GM13977 (cell line): ENCODE data around the gene RFWD3.

ENCODE experiments used
- DNase-seq: peaks from one replicate; pipeline ENCODE4 v3.0.0; 2012; ENCODE audit warnings: low spot score
- in situ Hi-C: fragments of 300-500 bp; cut with MboI; formaldehyde crosslinking; loops from one replicate; pipeline ENCODE4 v1.12.0; 2022; ENCODE audit warnings: low sequenced_read_pairs, low pct_unique_long_range_greater_than_20kb, mixed read lengths, inconsistent platforms; ENCODE audit not compliant: unreplicated experiment
- TF ChIP-seq, protein P1 (sequence below): IDR thresholded peaks from 2 replicates; pipeline ENCODE4 v1.5.1; 2012; ENCODE audit warnings: mild to moderate bottlenecking, control low read depth; ENCODE audit not compliant: insufficient read depth; ENCODE audit errors: extremely low read depth, missing control alignments

Gene RFWD3

DNA sequence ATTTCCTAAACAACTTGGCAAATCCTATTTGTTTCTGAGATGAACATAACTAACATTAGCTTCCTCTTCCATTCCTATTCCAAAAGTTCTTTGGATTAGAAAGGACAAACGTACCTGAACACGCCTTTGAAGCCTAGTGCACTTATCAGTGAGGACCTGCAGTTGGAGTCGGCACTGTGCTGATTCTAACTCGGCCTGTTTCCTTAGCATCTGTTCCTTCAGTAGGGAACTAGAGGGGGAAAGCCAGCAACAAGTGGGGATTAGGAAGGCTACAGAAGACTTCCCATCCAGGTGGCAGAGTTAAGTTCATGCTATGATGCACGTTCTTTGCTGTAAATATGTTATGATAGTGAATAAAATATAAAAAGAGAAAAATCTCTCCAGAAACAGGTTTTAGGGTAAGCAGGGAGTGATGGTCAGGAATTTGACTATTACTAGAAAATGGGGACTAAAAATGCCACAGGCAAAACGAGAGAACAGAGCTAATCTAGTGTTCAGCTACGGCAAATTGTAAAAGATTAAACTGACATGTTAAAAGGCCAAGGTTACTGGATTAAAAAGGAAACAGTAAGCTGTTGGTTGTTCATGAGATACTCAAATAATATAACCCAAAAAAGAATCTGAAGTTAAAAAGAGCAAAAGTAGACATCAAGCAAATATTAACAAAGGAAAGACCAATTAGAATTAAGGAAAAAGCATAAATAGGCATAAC lies 28.8 kb downstream of the RFWD3 start:
- TF ChIP-seq, protein P1, sequence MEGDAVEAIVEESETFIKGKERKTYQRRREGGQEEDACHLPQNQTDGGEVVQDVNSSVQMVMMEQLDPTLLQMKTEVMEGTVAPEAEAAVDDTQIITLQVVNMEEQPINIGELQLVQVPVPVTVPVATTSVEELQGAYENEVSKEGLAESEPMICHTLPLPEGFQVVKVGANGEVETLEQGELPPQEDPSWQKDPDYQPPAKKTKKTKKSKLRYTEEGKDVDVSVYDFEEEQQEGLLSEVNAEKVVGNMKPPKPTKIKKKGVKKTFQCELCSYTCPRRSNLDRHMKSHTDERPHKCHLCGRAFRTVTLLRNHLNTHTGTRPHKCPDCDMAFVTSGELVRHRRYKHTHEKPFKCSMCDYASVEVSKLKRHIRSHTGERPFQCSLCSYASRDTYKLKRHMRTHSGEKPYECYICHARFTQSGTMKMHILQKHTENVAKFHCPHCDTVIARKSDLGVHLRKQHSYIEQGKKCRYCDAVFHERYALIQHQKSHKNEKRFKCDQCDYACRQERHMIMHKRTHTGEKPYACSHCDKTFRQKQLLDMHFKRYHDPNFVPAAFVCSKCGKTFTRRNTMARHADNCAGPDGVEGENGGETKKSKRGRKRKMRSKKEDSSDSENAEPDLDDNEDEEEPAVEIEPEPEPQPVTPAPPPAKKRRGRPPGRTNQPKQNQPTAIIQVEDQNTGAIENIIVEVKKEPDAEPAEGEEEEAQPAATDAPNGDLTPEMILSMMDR = no peak
- in situ Hi-C loops = loop anchor here (25.0 kb wide), 1 partner anchor 326 kb away; no protein-coding TSS in a partner anchor
- DNase-seq = no peak

DNA sequence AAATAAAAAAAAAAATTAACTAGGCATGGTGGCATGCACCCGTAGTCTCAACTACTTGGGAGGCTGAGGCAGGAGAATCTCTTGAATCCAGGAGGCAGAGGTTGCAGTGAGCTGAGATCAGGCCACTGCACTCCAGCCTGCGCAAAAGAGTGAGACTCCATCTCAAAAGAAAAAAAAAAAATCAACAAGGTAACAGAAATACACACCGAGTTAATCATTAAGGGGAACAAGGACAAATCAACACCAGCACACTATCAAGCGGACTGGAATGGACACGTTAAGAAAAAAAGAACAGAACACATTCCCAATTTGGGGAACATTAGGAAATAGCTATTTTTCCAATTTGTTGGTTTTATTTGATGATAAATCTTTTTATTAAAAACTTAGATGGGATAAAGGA lies 31.4 kb downstream of the RFWD3 start:
- TF ChIP-seq, protein P1 = no peak
- in situ Hi-C loops = loop anchor here (25.0 kb wide), 1 partner anchor 323 kb away; no protein-coding TSS in a partner anchor
- no peak for DNase-seq

DNA sequence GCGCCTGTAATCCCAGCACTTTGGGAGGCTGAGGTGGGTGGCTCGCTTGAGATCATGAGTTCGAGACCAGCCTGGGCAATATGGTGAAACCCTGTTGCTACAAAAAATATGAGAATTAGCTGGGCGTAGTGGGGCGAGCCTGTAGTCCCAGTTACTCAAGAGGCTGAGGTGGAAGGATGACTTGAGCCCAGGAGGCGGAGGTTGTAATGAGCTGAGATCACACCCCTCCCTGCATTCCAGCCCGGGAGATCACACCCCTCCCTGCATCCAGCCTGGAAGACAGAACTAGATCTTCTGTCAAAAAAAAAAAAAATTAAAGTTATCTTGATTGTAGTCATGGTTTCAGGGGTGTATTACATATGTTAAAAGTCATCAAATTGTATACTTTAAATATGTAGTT lies 33.0 kb downstream of the RFWD3 start:
- in situ Hi-C loops = loop anchor here (25.0 kb wide), 1 partner anchor 321 kb away; no protein-coding TSS in a partner anchor
- no peak for DNase-seq
- TF ChIP-seq, protein P1 = no peak

DNA sequence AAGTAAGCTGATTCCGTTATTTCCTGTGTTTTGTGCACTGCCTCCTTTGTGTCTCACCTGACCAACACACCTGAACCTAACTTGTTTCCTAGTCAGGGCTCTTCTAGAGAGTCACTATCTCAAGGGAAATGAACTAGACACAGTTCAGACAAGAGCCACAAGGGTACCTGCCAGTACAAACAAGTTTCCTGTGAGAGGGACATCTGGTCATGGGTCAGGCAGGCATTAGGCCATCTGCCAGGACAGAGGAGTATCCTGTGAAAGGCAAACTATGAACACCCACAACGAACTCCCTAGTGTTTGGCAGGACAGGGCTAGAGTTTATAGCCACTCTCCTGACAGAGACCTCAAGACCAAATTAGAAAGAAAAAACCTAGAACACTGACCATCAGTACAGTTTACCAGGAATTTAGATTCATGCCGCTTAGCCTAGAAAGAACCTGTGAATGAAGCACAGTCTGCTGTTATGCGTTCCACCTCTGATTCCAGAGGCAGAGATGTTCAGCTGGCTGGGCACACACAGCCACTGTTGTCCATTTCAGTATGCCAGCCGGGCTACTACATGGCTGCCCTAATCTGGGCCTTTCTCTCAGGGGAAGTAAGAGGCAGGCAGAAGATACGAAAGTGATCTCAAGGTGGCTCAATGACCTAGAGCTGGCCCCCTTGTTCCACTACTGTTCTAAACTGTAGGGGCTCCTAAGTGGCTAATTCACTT lies 39.0 kb downstream of the RFWD3 start:
- in situ Hi-C loops = loop anchor here (25.0 kb wide), 1 partner anchor 315 kb away; no protein-coding TSS in a partner anchor
- no peak for DNase-seq
- TF ChIP-seq, protein P1 = no peak

DNA sequence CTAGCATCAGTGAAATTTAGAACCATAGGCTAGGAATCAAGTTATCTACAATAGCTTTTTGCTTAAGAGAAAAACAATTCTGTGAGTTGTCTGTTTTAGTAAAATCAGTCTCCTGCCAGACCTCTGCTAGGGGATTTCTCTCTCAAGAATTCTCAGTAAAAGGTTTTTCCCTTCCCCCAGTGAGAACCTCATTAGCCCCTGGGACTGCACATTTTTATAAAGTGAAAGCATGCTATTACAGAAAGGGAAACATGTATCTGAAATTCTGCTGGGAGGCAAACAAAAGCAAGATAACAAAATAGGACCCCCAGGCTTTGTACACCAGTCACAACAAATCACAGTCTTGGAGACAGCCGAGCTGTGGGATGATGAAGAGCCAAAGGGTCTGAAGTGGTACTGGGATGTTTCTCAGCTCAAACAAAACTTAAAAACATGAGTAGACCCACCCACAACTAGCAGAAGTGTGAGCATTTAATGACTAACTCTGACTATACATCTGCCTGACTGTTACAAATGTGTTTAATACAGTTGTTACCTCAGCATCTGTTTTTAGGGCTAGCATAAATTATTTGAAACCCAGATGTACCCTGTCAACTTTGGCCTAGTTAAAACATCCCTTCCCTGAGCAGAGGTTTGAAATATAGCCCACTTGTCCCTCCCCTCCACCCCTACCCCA lies 39.8 kb downstream of the RFWD3 start:
- TF ChIP-seq, protein P1 = no peak
- in situ Hi-C loops = loop anchor here (25.0 kb wide), 1 partner anchor 315 kb away; no protein-coding TSS in a partner anchor
- DNase-seq = peak; percentile 45
